Astrocyte of the spinal cord (primary cell): Measurements from ENCODE around the gene STXBP1.

Experiments
- DNase-seq: peaks from one replicate; pipeline ENCODE4 v3.0.0; 2011; ENCODE audit warnings: low read depth, low spot score
- H3K4me3 ChIP-seq: 2 replicates; pipeline ENCODE4 v1.5.1; 2011; ENCODE audit warnings: low read depth, mild to moderate bottlenecking, low read length, moderate library complexity
- CTCF ChIP-seq: IDR thresholded peaks from 2 replicates; pipeline ENCODE4 v1.5.1; 2012; ENCODE audit warnings: low read depth, mild to moderate bottlenecking, low read length, inconsistent platforms
- in situ Hi-C: cut with HindIII; loops from 2 replicates; pipeline ENCODE4 v1.10.0; 2017; ENCODE audit warnings: low sequenced_read_pairs

The STXBP1 gene

GRCh38 chr9:127734747-127735529 is 122.9 kb downstream of the STXBP1 start, which contains the start of gene TOR2A:
TSS of gene TOR2A (minus strand) at chr9:127735294. CDS start at chr9:127735270, 24 bp downstream.
- peak within 1 kb of the TSS; percentile 52 for H3K4me3 ChIP-seq
- in situ Hi-C loops: no loop called here

GRCh38 chr9:127735530-127736185 is 123.6 kb downstream of the STXBP1 start:
- no peak overlapping the region for H3K4me3 ChIP-seq
- no peak for TF ChIP-seq CTCF
- in situ Hi-C loops: no loop called here
- no peak for DNase-seq

More at GRCh38 chr9:127734747-127735529, 122.9 kb downstream of the STXBP1 start, which contains the start of gene TOR2A:
- peak; percentile 93 for TF ChIP-seq CTCF
- DNase-seq: peak; percentile 98

- DNase-seq: no peak
- no peak for TF ChIP-seq CTCF
- in situ Hi-C loops: no loop called here
- H3K4me3 ChIP-seq: no peak overlapping the region
These were observed 126.6 kb downstream of the STXBP1 start for GRCh38 chr9:127738666-127739065.

GRCh38 chr9:127739614-127740330 is 127.7 kb downstream of the STXBP1 start:
- TF ChIP-seq CTCF: no peak
- in situ Hi-C loops: no loop called here
- no peak overlapping the region for H3K4me3 ChIP-seq
- DNase-seq: no peak

GRCh38 chr9:127741831-127742434 is 129.9 kb downstream of the STXBP1 start:
- TF ChIP-seq CTCF: no peak
- peak; percentile 37 for DNase-seq
- in situ Hi-C loops: no loop called here
- H3K4me3 ChIP-seq: peak overlapping the region; percentile 34
